Thoracic aorta (tissue), 2 donors: ENCODE results near the gene CHAC2. TPM values are rescaled to one million over a fixed set of nuclear protein-coding genes. Genes with fewer than 3 reads are reported as not detected.
"Not testable (repeated sequence)": the region's sequence is repeated elsewhere in the genome, so short reads cannot be mapped to it uniquely, and the experiment has no call there.

Source experiments
- ATAC-seq: fragments of 150-250 bp; one replicate; pipeline ENCODE4 v1.8.0; 2017; ENCODE audit warnings: low read depth; ENCODE audit not compliant: insufficient number of reproducible peaks, low FRiP score
- DNase-seq: peaks from one replicate; pipeline ENCODE4 v3.0.0-alpha.2; 2020; ENCODE audit warnings: low spot score
- H3K27ac ChIP-seq, 2 donors: fragments of 200-600 bp; sonication (generic); 1 replicate in 1 of 2; 2 replicates in 1 of 2; pipeline ENCODE4 v1.5.1; 2016; ENCODE audit warnings: mild to moderate bottlenecking in 2 of 2, moderate library complexity in 2 of 2
- H3K27me3 ChIP-seq: fragments of 200-600 bp; sonication (generic); replicated peaks from 2 replicates; pipeline ENCODE4 v1.6.0; 2016; ENCODE audit warnings: mild to moderate bottlenecking; ENCODE audit not compliant: insufficient read depth
- H3K36me3 ChIP-seq: fragments of 200-600 bp; sonication (generic); one replicate; pipeline ENCODE4 v1.5.1; 2016
- H3K4me1 ChIP-seq, 2 donors: fragments of 200-600 bp; sonication (generic); 1 replicate in 1 of 2; 2 replicates in 1 of 2; pipeline versions ENCODE4 v1.5.1 to v1.6.0; 2016; ENCODE audit warnings: low read depth in 2 of 2, mild to moderate bottlenecking in 1 of 2; ENCODE audit not compliant: control insufficient read depth in 1 of 2
- H3K4me3 ChIP-seq: fragments of 200-600 bp; sonication (generic); 2 replicates; pipeline ENCODE4 v1.5.1; 2016; ENCODE audit warnings: mild to moderate bottlenecking
- H3K9me3 ChIP-seq: fragments of 200-600 bp; sonication (generic); 2 replicates; pipeline ENCODE4 v1.5.1; 2016
- CTCF ChIP-seq: fragments of 200-600 bp; sonication (generic); IDR thresholded peaks from one replicate; pipeline ENCODE4 v1.5.1; 2019; ENCODE audit warnings: antibody characterized with exemption
- total RNA-seq, 2 donors: library from RNA; depleted of rRNA; stranded (reverse); fragments of >200 nt; gene quantifications; one replicate each; pipeline versions ENCODE4 v1.1.0 to v1.2.3, GENCODE V29; 2016

Gene CHAC2
- total RNA-seq, 2 donors from 2014 or later, result 1.5 to 1.8 TPM

DNA sequence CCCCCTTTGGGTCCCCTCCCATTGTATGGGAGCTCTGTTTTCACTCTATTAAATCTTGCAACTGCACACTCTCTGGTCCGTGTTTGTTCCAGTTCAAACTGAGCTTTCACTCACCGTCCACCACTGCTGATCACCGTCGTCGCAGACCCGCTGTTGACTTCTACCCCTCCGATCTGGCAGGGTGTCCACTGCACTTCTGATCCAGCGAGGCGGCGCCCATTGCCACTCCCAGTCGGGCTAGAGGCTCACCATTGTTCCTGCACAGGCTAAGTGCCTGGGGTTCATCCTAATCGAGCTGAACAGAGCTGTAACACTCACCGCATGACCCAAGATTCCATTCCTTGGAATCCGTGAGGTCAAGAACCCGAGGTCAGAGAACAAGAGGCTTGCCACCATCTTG, 11.0 kb upstream of the CHAC2 start:
- no peak for DNase-seq
- no peak overlapping the region for H3K27ac ChIP-seq
- H3K4me3 ChIP-seq, result no peak overlapping the region
- TF ChIP-seq CTCF, result no peak
- no peaks in the 10 kb centered on the region for H3K9me3 ChIP-seq
- ATAC-seq, result no peak
- H3K4me1 ChIP-seq, result peaks cover 0 to 6% of the 10 kb centered on the region in 2 donors
- peaks cover 3% of the 10 kb centered on the region for H3K36me3 ChIP-seq
- no peaks in the 10 kb centered on the region for H3K27me3 ChIP-seq

DNA sequence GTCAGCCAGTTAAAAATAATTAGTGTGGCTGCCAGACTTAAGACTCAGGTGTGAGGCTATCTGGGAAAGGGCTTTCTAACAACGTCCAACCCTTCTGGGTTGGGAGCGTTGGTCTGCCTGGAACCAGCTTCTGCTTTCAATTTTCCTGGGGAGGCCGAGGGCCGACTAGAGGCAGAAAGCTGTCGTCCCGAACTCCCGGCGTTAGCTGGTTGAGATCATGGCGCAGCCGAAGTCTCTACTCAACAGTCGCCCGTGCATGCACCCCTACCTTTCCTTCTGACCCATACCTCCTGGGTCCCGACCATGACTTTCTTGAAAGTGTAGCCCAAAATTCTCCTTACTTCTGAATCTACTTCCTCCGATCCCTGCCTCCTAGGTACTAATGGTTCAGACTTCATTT, 10.4 kb upstream of the CHAC2 start:
- H3K9me3 ChIP-seq, H3K4me1 ChIP-seq, H3K36me3 ChIP-seq, DNase-seq, H3K27ac ChIP-seq, H3K27me3 ChIP-seq, H3K4me3 ChIP-seq, ATAC-seq: not testable (repeated sequence)

DNA sequence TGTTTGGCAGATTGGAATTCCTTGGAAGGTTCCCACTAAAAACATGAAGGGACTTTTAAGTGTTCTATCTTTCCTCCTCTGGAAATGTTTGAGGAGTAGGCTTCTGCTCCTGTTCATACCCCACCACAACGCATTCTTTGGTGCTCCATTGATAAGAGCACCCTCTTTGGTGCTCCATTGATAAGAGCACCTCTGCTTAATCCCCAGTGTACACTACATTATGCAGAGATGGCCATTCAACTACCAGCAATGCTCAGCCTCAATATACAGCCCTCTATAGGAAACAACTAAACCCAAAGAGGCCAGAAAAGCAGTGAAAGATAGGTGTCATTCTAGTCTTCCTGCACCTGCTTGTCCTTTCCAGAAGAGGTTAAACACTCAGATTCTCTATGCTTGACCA, 1.8 kb upstream of the CHAC2 start:
- H3K4me3 ChIP-seq, result no peak overlapping the region
- no peak overlapping the region for H3K27ac ChIP-seq
- H3K9me3 ChIP-seq, result no peaks in the 10 kb centered on the region
- no peaks in the 10 kb centered on the region for H3K27me3 ChIP-seq
- ATAC-seq (no peak), DNase-seq (no peak)
- H3K36me3 ChIP-seq, result peaks cover 5% of the 10 kb centered on the region
- no peak for TF ChIP-seq CTCF
- H3K4me1 ChIP-seq, result peaks cover 9 to 21% of the 10 kb centered on the region in 2 donors

- peak overlapping the region; percentile 80 for H3K27ac ChIP-seq
- ATAC-seq, result no peak
Measured at GRCh38 chr2:53768242-53768542, 588 bp downstream of the CHAC2 start.

DNA sequence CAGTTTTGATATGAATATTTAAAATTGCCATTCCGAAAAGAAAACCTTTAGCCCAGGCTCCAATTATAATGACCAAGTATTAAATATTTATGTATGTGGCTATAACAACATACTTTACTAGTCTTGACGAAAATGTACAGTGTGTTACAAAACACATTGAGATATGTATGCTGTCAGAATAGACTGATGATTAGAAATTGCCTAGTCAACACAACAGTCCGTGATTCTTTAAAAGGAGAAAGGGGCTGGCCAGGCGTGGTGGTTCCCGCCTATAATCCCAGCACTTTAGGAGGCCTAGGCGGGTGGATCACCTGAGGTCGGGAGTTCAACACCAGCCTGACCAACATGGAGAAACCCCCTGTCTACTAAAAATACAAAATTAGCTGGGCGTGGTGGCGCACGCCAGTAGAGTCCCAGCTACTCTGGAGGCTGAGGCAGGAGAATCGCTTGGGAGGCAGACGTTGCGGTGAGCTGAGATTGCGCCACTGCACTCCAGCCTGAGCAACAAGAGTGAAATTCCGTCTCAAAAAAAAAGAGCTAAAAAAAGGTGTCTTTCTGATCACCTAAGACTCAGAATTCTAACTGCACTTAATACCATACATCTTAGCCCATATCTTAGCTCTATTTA, 1.8 kb downstream of the CHAC2 start:
- TF ChIP-seq CTCF, result no peak
- no peak for ATAC-seq
- H3K36me3 ChIP-seq, result no peaks in the 10 kb centered on the region

More at GRCh38 chr2:53768242-53768542, 588 bp downstream of the CHAC2 start:
- Histone ChIP-seq H3K4me1 (peaks cover 9 to 21% of the 10 kb centered on the region in 2 donors), H3K36me3 (no peaks in the 10 kb centered on the region), H3K27me3 (no peaks in the 10 kb centered on the region), H3K4me3 (peak overlapping the region; percentile 91), H3K9me3 (no peaks in the 10 kb centered on the region)
- TF ChIP-seq CTCF, result no peak
- no peak for DNase-seq

GRCh38 chr2:53770264-53770663, 2.7 kb downstream of the CHAC2 start:
- peaks cover 9 to 21% of the 10 kb centered on the region in 2 donors for H3K4me1 ChIP-seq
- H3K4me3 ChIP-seq, result no peak overlapping the region
- no peak for TF ChIP-seq CTCF
- no peak for DNase-seq
- H3K9me3 ChIP-seq, result no peaks in the 10 kb centered on the region
- no peaks in the 10 kb centered on the region for H3K36me3 ChIP-seq
- no peaks in the 10 kb centered on the region for H3K27me3 ChIP-seq
- no peak overlapping the region for H3K27ac ChIP-seq
- ATAC-seq, result no peak

More for the DNA sequence above, 1.8 kb downstream of the CHAC2 start:
- DNase-seq, result no peak
- Histone ChIP-seq H3K27me3 (no peaks in the 10 kb centered on the region), H3K4me3 (no peak overlapping the region), H3K4me1 (peaks cover 9 to 21% of the 10 kb centered on the region in 2 donors), H3K9me3 (no peaks in the 10 kb centered on the region), H3K27ac (no peak overlapping the region)
